GM12878 (cell line): ENCODE data around the gene SUCO. TPM values are rescaled to one million over a fixed set of nuclear protein-coding genes. Genes with fewer than 3 reads are reported as not detected.

Experiments
- ATAC-seq: fragments of 200-7000 bp; cut with Tn5 transposase; 3 replicates; pipeline ENCODE4 v1.9.1; 2020; ENCODE audit warnings: mild to moderate bottlenecking, moderate library complexity
- BruUV-seq: library from RNA; stranded (reverse); fragments of 400-500 nt; replicated peaks from 2 replicates; lab custom pipeline; 2021; lab: Mats Ljungman, UMichigan
- CTCF ChIA-PET: fragments of 300-600 bp; sonication (Branson Sonifier 250); formaldehyde crosslinking; extraction: SDS; loops from one replicate; lab custom pipeline; 2021; ENCODE audit warnings: inconsistent platforms; lab: Yijun Ruan, JAX
- POLR2A ChIA-PET: fragments of 350-600 bp; formaldehyde crosslinking; extraction: SDS; loops from one replicate; lab custom pipeline; 2021; ENCODE audit warnings: inconsistent platforms; lab: Charles Lee
- RAD21 ChIA-PET: fragments of 300-600 bp; sonication (Branson Sonifier 250); formaldehyde crosslinking; loops from one replicate; lab custom pipeline; 2023; ENCODE audit warnings: antibody characterized with exemption; ENCODE audit not compliant: unreplicated experiment; lab: Charles Lee
- SMC1A ChIA-PET: fragments of 300-600 bp; sonication (Branson Sonifier 250); formaldehyde crosslinking; loops from one replicate; lab custom pipeline; 2023; ENCODE audit not compliant: unreplicated experiment, uncharacterized antibody; lab: Charles Lee
- DNase-seq: peaks from one replicate; pipeline ENCODE4 v3.0.0-alpha.2; 2011; ENCODE audit warnings: low read depth, low spot score
- FAIRE-seq: peaks from 3 replicates; lab custom pipeline; 2011; peaks lifted over from hg19 to GRCh38; lab: Jason Lieb, UNC
- H2AFZ ChIP-seq: 2 replicates; pipeline ENCODE4 v1.6.0; 2011; ENCODE audit warnings: low read depth, low read length, control low read depth; ENCODE audit not compliant: control insufficient read depth
- H3K27ac ChIP-seq: 2 replicates; pipeline ENCODE4 v1.5.1; 2011; ENCODE audit warnings: control low read depth; ENCODE audit not compliant: control insufficient read depth, insufficient read depth
- H3K27me3 ChIP-seq, 2 experiments: replicated peaks in 1 of 2; 2 replicates each; pipeline versions ENCODE4 v1.6.0 to v1.6.1; 2011; ENCODE audit warnings: low read length in 1 of 2; ENCODE audit not compliant: control insufficient read depth in 2 of 2, insufficient read depth in 2 of 2
- H3K36me3 ChIP-seq, 2 experiments: 2 replicates each; pipeline ENCODE4 v1.5.1; 2011; ENCODE audit warnings: low read length in 1 of 2; ENCODE audit not compliant: control insufficient read depth in 2 of 2, insufficient read depth in 2 of 2
- H3K4me1 ChIP-seq: 2 replicates; pipeline ENCODE4 v1.6.1; 2011; ENCODE audit warnings: mild to moderate bottlenecking, low read length, moderate library complexity, mixed read lengths; ENCODE audit not compliant: control insufficient read depth, insufficient read depth
- H3K4me2 ChIP-seq: 2 replicates; pipeline ENCODE4 v1.6.0; 2011; ENCODE audit warnings: control low read depth; ENCODE audit not compliant: control insufficient read depth, insufficient read depth
- H3K4me3 ChIP-seq: fragments of 200-600 bp; sonication (generic); 2 replicates; pipeline ENCODE4 v1.5.1; 2016
- H3K79me2 ChIP-seq: 2 replicates; pipeline ENCODE4 v1.6.0; 2011; ENCODE audit warnings: low read length; ENCODE audit not compliant: control insufficient read depth, insufficient read depth
- H3K9ac ChIP-seq: 2 replicates; pipeline ENCODE4 v1.8.0; 2011; ENCODE audit warnings: low read length, control low read depth, mixed read lengths; ENCODE audit not compliant: control insufficient read depth, insufficient read depth
- H3K9me3 ChIP-seq: replicated peaks from 3 replicates; pipeline ENCODE4 v1.5.1; 2011; ENCODE audit warnings: mild to moderate bottlenecking, low read length; ENCODE audit not compliant: control insufficient read depth, insufficient read depth
- H4K20me1 ChIP-seq: 2 replicates; pipeline ENCODE4 v1.6.0; 2011; ENCODE audit not compliant: control insufficient read depth, insufficient read depth
- ATF7 ChIP-seq: fragments of 450-650 bp; IDR thresholded peaks from 2 replicates; pipeline ENCODE4 v1.6.1; 2016; ENCODE audit warnings: low read depth, mild to moderate bottlenecking
- EED ChIP-seq: sonication (generic); IDR thresholded peaks from 2 replicates; pipeline ENCODE4 v1.6.1; 2016; ENCODE audit warnings: antibody characterized with exemption, low read depth
- IKZF1 ChIP-seq: fragments of 450-650 bp; conservative IDR thresholded peaks from 2 replicates; pipeline ENCODE4 v1.6.1; 2017; ENCODE audit warnings: antibody characterized with exemption, mild to moderate bottlenecking
- SUPT20H ChIP-seq: IDR thresholded peaks from 2 replicates; pipeline ENCODE4 v1.6.1; 2011; ENCODE audit warnings: low read depth, mild to moderate bottlenecking, low read length, moderate library complexity, borderline replicate concordance; ENCODE audit not compliant: control insufficient read depth
- WGBS: methylation state at CpG from one replicate; pipeline ENCODE4 v1.1.6; 2016; ENCODE audit warnings: low lambda C conversion rate; ENCODE audit not compliant: insufficient replicate concordance, insufficient coverage; ENCODE audit errors: missing lambda C conversion rate; 5-methylcytosine and 5-hydroxymethylcytosine counted together
- in situ Hi-C: fragments of 300-500 bp; cut with MboI; formaldehyde crosslinking; loops from 9 replicates; pipeline ENCODE4 v1.14.3; 2018; ENCODE audit warnings: mixed read lengths
- intact Hi-C: fragments of 100-400 bp; cut with micrococcal nuclease; formaldehyde crosslinking; loops from one replicate; pipeline ENCODE4 v1.14.2; 2022; ENCODE audit not compliant: unreplicated experiment
- polyA plus RNA-seq, 11 experiments: library from polyadenylated mRNA; depleted of rRNA in 4 of 11; unstranded in 6 of 11; stranded (reverse) in 5 of 11; fragments of >200 nt; fragmentation: Nextera tagmentation in 4 of 11; fragmentation: Illumina TruSeq in 1 of 11; extraction: Ambion mirVana in 4 of 11; extraction: Trizol in 1 of 11; gene quantifications; 1 replicate in 1 of 11; 2 replicates in 10 of 11; pipeline versions ENCODE4 v1.2.1 to v1.2.3, GENCODE V29; 2011 to 2016; ENCODE audit warnings: inconsistent platforms in 2 of 11, missing spikeins in 2 of 11, low read depth in 1 of 11
- total RNA-seq, 4 experiments: library from RNA; depleted of rRNA in 3 of 4; stranded (reverse); fragments of >200 nt in 3 of 4; fragmentation: Illumina TruSeq in 1 of 4; extraction: Trizol in 1 of 4; gene quantifications; 2 replicates each; pipeline versions ENCODE4 v1.2.1 to v1.2.3, GENCODE V29; 2013 to 2021
- TF ChIP-seq, protein P1 (sequence below): IDR thresholded peaks from 2 replicates; pipeline ENCODE4 v1.6.1; 2011; ENCODE audit warnings: borderline replicate concordance, low read depth, mild to moderate bottlenecking, moderate library complexity, mixed read lengths, low read length; ENCODE audit not compliant: insufficient read depth; ENCODE audit errors: extremely low read length
- TF ChIP-seq, protein P2 (sequence below): IDR thresholded peaks from 2 replicates; pipeline ENCODE4 v1.6.1; 2011; ENCODE audit warnings: low read depth, low read length, improper control_type of control experiment, borderline replicate concordance

Gene SUCO
- total and polyA plus RNA-seq, 10 of the 15 experiments (the other 5 are each of a cell fraction or from before 2014, with no cell fraction given), result 1.7 to 15.3 (median 8.4) TPM

DNA sequence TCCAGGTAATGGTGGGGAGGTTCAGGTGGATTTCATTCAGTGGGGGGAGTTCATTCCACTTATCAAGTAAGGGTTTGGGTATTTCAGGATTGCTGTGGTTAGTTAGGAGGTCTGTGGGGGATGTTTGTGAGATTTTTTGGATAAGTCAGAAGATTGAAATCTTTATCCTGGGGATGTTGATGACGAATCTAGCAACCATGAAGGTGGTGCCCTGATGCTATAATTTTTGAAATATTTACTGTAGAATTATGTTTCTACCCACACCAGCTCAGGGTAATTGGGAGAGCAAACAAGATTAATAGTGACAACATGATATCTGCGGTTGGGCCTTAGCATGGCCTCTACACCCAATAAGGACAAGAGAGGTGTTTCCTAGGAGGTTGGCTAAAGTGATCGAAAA, 28.3 kb downstream of the SUCO start:
- BruUV-seq, result no TSS peak
- RAD21 ChIA-PET, result no interaction called here
- H3K4me2 ChIP-seq, result no peak overlapping the region
- H3K4me3 ChIP-seq, result no peak overlapping the region
- H3K9ac ChIP-seq, result no peak overlapping the region
- SMC1A ChIA-PET, result interaction anchor here (1.2 kb wide), 1 partner anchor 10 kb away, joined by 3 read pairs; no protein-coding TSS in a partner anchor
- H2AFZ ChIP-seq, result no peak overlapping the region
- no peak for DNase-seq
- FAIRE-seq, result no peak
- peaks cover 4 to 20% of the 10 kb centered on the region in 2 experiments for H3K36me3 ChIP-seq
- in situ Hi-C loops (no loop called here), intact Hi-C loops (no loop called here)
- WGBS, result 92% methylated on average over 3 of the region's 3 CpGs
- H3K79me2 ChIP-seq, result no peaks in the 10 kb centered on the region
- TF ChIP-seq EED (no peak), SUPT20H (no peak), ATF7 (no peak), IKZF1 (no peak)
- TF ChIP-seq, protein P1, sequence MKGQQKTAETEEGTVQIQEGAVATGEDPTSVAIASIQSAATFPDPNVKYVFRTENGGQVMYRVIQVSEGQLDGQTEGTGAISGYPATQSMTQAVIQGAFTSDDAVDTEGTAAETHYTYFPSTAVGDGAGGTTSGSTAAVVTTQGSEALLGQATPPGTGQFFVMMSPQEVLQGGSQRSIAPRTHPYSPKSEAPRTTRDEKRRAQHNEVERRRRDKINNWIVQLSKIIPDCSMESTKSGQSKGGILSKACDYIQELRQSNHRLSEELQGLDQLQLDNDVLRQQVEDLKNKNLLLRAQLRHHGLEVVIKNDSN, result no peak
- TF ChIP-seq, protein P2, sequence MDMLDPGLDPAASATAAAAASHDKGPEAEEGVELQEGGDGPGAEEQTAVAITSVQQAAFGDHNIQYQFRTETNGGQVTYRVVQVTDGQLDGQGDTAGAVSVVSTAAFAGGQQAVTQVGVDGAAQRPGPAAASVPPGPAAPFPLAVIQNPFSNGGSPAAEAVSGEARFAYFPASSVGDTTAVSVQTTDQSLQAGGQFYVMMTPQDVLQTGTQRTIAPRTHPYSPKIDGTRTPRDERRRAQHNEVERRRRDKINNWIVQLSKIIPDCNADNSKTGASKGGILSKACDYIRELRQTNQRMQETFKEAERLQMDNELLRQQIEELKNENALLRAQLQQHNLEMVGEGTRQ, result no peak
- POLR2A ChIA-PET, result no interaction called here
- ATAC-seq, result no peak
- no peaks in the 10 kb centered on the region for H3K4me1 ChIP-seq
- no peaks in the 10 kb centered on the region for H3K9me3 ChIP-seq
- CTCF ChIA-PET, result no interaction called here
- H4K20me1 ChIP-seq, result no peaks in the 10 kb centered on the region
- no peak overlapping the region for H3K27ac ChIP-seq
- no peaks in the 10 kb centered on the region for H3K27me3 ChIP-seq
